SIG-M5 treated with dmso at 0.1 percent for 504 hours (cell line): ENCODE results near the gene PLXNA4.

Experiments used
- DNase-seq: peaks from one replicate; lab custom pipeline; 2025; ENCODE audit not compliant: unreplicated experiment; lab: John Stamatoyannopoulos, UW

The PLXNA4 gene

GRCh38 chr7:132276976-132277725 lies 299.1 kb downstream of the PLXNA4 start:
- DNase-seq: no peak

GRCh38 chr7:132276234-132276630 lies 300.0 kb downstream of the PLXNA4 start:
- no peak for DNase-seq

- DNase-seq: no peak
Observed at GRCh38 chr7:132275416-132276233, 300.6 kb downstream of the PLXNA4 start.

- no peak for DNase-seq
Observed at GRCh38 chr7:132272763-132273371, 303.4 kb downstream of the PLXNA4 start.

- DNase-seq: peak; percentile 2
Observed at GRCh38 chr7:132270517-132270916, 305.8 kb downstream of the PLXNA4 start.

GRCh38 chr7:132269718-132270117 lies 306.6 kb downstream of the PLXNA4 start:
- DNase-seq: no peak

- no peak for DNase-seq
Observed at GRCh38 chr7:132263151-132263550, 313.1 kb downstream of the PLXNA4 start.

- DNase-seq: no peak
Observed at GRCh38 chr7:132262160-132262470, 314.2 kb downstream of the PLXNA4 start.

- DNase-seq: no peak
Observed at GRCh38 chr7:132261327-132262159, 314.7 kb downstream of the PLXNA4 start.

- no peak for DNase-seq
Observed at GRCh38 chr7:132258231-132258630, 318.0 kb downstream of the PLXNA4 start.

- DNase-seq: no peak
Observed at GRCh38 chr7:132257253-132257652, 319.0 kb downstream of the PLXNA4 start.

- DNase-seq: no peak
Observed at GRCh38 chr7:132256721-132257212, 319.5 kb downstream of the PLXNA4 start.

GRCh38 chr7:132255898-132256297 lies 320.4 kb downstream of the PLXNA4 start:
- DNase-seq: no peak

- DNase-seq: no peak
Observed at GRCh38 chr7:132255115-132255797, 321.0 kb downstream of the PLXNA4 start.

GRCh38 chr7:132254455-132254854 lies 321.8 kb downstream of the PLXNA4 start:
- no peak for DNase-seq

- no peak for DNase-seq
Observed at GRCh38 chr7:132252793-132253100, 323.5 kb downstream of the PLXNA4 start.

- peak; percentile 35 for DNase-seq
Observed at GRCh38 chr7:132251327-132251659, 325.0 kb downstream of the PLXNA4 start.

- DNase-seq: no peak
Observed at GRCh38 chr7:132250480-132251326, 325.6 kb downstream of the PLXNA4 start.

- peak; percentile 14 for DNase-seq
Observed at GRCh38 chr7:132249256-132249971, 326.9 kb downstream of the PLXNA4 start.
